IMR-90 (cell line): ENCODE data around the gene HNF1B. TPM values are rescaled to one million over a fixed set of nuclear protein-coding genes. Genes with fewer than 3 reads are reported as not detected.

ENCODE experiments used
- ATAC-seq: fragments of 200-7000 bp; cut with Tn5 transposase; 2 replicates; pipeline ENCODE4 v1.9.1; 2020; ENCODE audit warnings: low read depth, mild to moderate bottlenecking, moderate library complexity
- BruUV-seq: library from RNA; stranded (reverse); fragments of 400-500 nt; replicated peaks from 2 replicates; lab custom pipeline; 2021; lab: Mats Ljungman, UMichigan
- CTCF ChIA-PET: fragments of 300-600 bp; formaldehyde crosslinking; extraction: SDS; loops from one replicate; lab custom pipeline; 2021; ENCODE audit warnings: antibody characterized with exemption; lab: Yijun Ruan, JAX
- POLR2A ChIA-PET: fragments of 300-600 bp; sonication (Branson Sonifier 250); formaldehyde crosslinking; loops from one replicate; lab custom pipeline; 2022; ENCODE audit warnings: antibody characterized with exemption; ENCODE audit not compliant: unreplicated experiment; lab: Charles Lee
- DNase-seq: peaks from one replicate; pipeline ENCODE4 v3.0.0; 2013
- H2AFZ ChIP-seq: replicated peaks from 2 replicates; pipeline ENCODE3; 2013; ENCODE audit warnings: low read length, mild to moderate bottlenecking; ENCODE audit not compliant: poor library complexity
- H2AK5ac ChIP-seq: 2 replicates; pipeline ENCODE4 v1.6.1; 2013; ENCODE audit warnings: low read depth, low read length, inconsistent platforms
- H2AK9ac ChIP-seq: replicated peaks from 2 replicates; pipeline ENCODE3; 2013; ENCODE audit warnings: mild to moderate bottlenecking, low read depth, low read length, moderate library complexity; ENCODE audit not compliant: poor library complexity
- H2BK120ac ChIP-seq: 2 replicates; pipeline ENCODE4 v1.6.1; 2013; ENCODE audit warnings: low read depth, low read length, inconsistent platforms
- H2BK15ac ChIP-seq: 3 replicates; pipeline ENCODE4 v1.6.1; 2013; ENCODE audit warnings: low read depth, low read length, inconsistent platforms
- H2BK20ac ChIP-seq: 2 replicates; pipeline ENCODE4 v1.6.1; 2013; ENCODE audit warnings: low read depth, mild to moderate bottlenecking, inconsistent platforms, low read length, moderate library complexity
- H2BK5ac ChIP-seq: 2 replicates; pipeline ENCODE4 v1.6.1; 2013; ENCODE audit warnings: mild to moderate bottlenecking, low read depth, low read length, inconsistent platforms; ENCODE audit not compliant: poor library complexity, severe bottlenecking
- H3K14ac ChIP-seq: replicated peaks from 2 replicates; pipeline ENCODE4 v1.6.1; 2013; ENCODE audit warnings: low read depth, low read length, inconsistent platforms
- H3K18ac ChIP-seq: 2 replicates; pipeline ENCODE4 v1.6.1; 2013; ENCODE audit warnings: low read depth, low read length, control low read depth
- H3K23ac ChIP-seq: 2 replicates; pipeline ENCODE4 v1.6.1; 2013; ENCODE audit warnings: low read depth, low read length, inconsistent platforms
- H3K27ac ChIP-seq: 2 replicates; pipeline ENCODE4 v1.5.1; 2013; ENCODE audit warnings: mild to moderate bottlenecking, control low read depth, low read length; ENCODE audit not compliant: insufficient read depth
- H3K27me3 ChIP-seq: 2 replicates; pipeline ENCODE4 v1.6.1; 2013; ENCODE audit warnings: low read length; ENCODE audit not compliant: control insufficient read depth, insufficient read depth
- H3K36me3 ChIP-seq: 2 replicates; pipeline ENCODE4 v1.6.1; 2013; ENCODE audit warnings: low read length, mixed read lengths; ENCODE audit not compliant: control insufficient read depth, insufficient read depth
- H3K4ac ChIP-seq: 2 replicates; pipeline ENCODE4 v1.6.1; 2013; ENCODE audit warnings: low read depth, low read length, inconsistent platforms
- H3K4me1 ChIP-seq: 2 replicates; pipeline ENCODE4 v1.6.1; 2013; ENCODE audit warnings: low read length, mixed read lengths; ENCODE audit not compliant: control insufficient read depth, insufficient read depth
- H3K4me2 ChIP-seq: 2 replicates; pipeline ENCODE4 v1.6.1; 2013; ENCODE audit warnings: low read depth, mild to moderate bottlenecking, control low read depth, low read length, moderate library complexity
- H3K4me3 ChIP-seq: 2 replicates; pipeline ENCODE4 v1.5.1; 2013; ENCODE audit warnings: low read depth, mild to moderate bottlenecking, control low read depth, low read length, moderate library complexity; ENCODE audit not compliant: insufficient read depth
- H3K56ac ChIP-seq: 2 replicates; pipeline ENCODE4 v1.6.1; 2013; ENCODE audit warnings: low read length, inconsistent platforms; ENCODE audit not compliant: insufficient read depth; ENCODE audit errors: extremely low read depth
- H3K79me1 ChIP-seq, 2 experiments: 2 replicates each; pipeline ENCODE4 v1.6.1; 2013; ENCODE audit warnings: low read length in 2 of 2, inconsistent platforms in 1 of 2, low read depth in 1 of 2
- H3K9ac ChIP-seq: 2 replicates; pipeline ENCODE4 v1.6.1; 2013; ENCODE audit warnings: low read depth, low read length, control low read depth
- H3K9me1 ChIP-seq: 2 replicates; pipeline ENCODE4 v1.6.1; 2013; ENCODE audit warnings: low read length, inconsistent platforms; ENCODE audit not compliant: insufficient read depth
- H3K9me3 ChIP-seq: 2 replicates; pipeline ENCODE4 v1.6.1; 2013; ENCODE audit warnings: low read length; ENCODE audit not compliant: control insufficient read depth, insufficient read depth
- H4K20me1 ChIP-seq: 2 replicates; pipeline ENCODE4 v1.6.1; 2013; ENCODE audit warnings: low read length, inconsistent platforms; ENCODE audit not compliant: insufficient read depth
- H4K5ac ChIP-seq: 2 replicates; pipeline ENCODE4 v1.6.1; 2013; ENCODE audit warnings: mild to moderate bottlenecking, low read depth, low read length, control low read depth
- H4K8ac ChIP-seq, 2 experiments: 2 replicates each; pipeline ENCODE4 v1.6.1; 2013; ENCODE audit warnings: low read depth in 2 of 2, low read length in 2 of 2, control low read depth in 1 of 2, inconsistent platforms in 1 of 2
- H4K91ac ChIP-seq: 2 replicates; pipeline ENCODE4 v1.6.1; 2013; ENCODE audit warnings: low read depth, low read length, inconsistent platforms; ENCODE audit not compliant: insufficient read depth
- BHLHE40 ChIP-seq: fragments of 150-350 bp; IDR thresholded peaks from 2 replicates; pipeline ENCODE4 v1.6.1; 2016; ENCODE audit warnings: mild to moderate bottlenecking, low read depth, low read length
- CEBPB ChIP-seq: IDR thresholded peaks from 2 replicates; pipeline ENCODE4 v1.6.1; 2012; ENCODE audit warnings: low read depth, low read length, improper control_type of control experiment
- CHD1 ChIP-seq: IDR thresholded peaks from 2 replicates; pipeline ENCODE4 v1.6.1; 2012; ENCODE audit warnings: low read depth, low read length, improper control_type of control experiment
- FOS ChIP-seq: fragments of 150-350 bp; IDR thresholded peaks from 2 replicates; pipeline ENCODE4 v1.6.1; 2016; ENCODE audit warnings: low read depth, low read length
- MAFK ChIP-seq: IDR thresholded peaks from 2 replicates; pipeline ENCODE4 v1.6.1; 2012; ENCODE audit warnings: low read depth, low read length, improper control_type of control experiment
- MAZ ChIP-seq: IDR thresholded peaks from 2 replicates; pipeline ENCODE4 v1.6.1; 2012; ENCODE audit warnings: low read depth, mild to moderate bottlenecking, low read length, improper control_type of control experiment, moderate library complexity, borderline replicate concordance
- MXI1 ChIP-seq: IDR thresholded peaks from 2 replicates; pipeline ENCODE4 v1.6.1; 2012; ENCODE audit warnings: low read depth, mild to moderate bottlenecking, low read length, moderate library complexity, borderline replicate concordance
- NFE2L2 ChIP-seq: fragments of 150-350 bp; IDR thresholded peaks from 2 replicates; pipeline ENCODE4 v1.6.1; 2016; ENCODE audit warnings: low read depth, mild to moderate bottlenecking, low read length
- POLR2A ChIP-seq: IDR thresholded peaks from 2 replicates; pipeline ENCODE4 v1.6.1; 2012; ENCODE audit warnings: mild to moderate bottlenecking, low read depth, low read length
- RAD21 ChIP-seq: IDR thresholded peaks from 2 replicates; pipeline ENCODE4 v1.6.1; 2012; ENCODE audit warnings: low read length, improper control_type of control experiment
- RFX5 ChIP-seq: IDR thresholded peaks from 2 replicates; pipeline ENCODE4 v1.8.0; 2012; ENCODE audit warnings: low read depth, mild to moderate bottlenecking, low read length, moderate library complexity
- SMC3 ChIP-seq: fragments of 150-350 bp; IDR thresholded peaks from 2 replicates; pipeline ENCODE4 v1.6.1; 2016; ENCODE audit warnings: low read depth, mild to moderate bottlenecking, antibody characterized with exemption, low read length, moderate library complexity
- USF2 ChIP-seq: fragments of 150-350 bp; IDR thresholded peaks from 2 replicates; pipeline ENCODE4 v1.6.1; 2017; ENCODE audit warnings: mild to moderate bottlenecking, antibody characterized with exemption, low read length, low read depth
- WGBS, 2 experiments: methylation state at CpG; one replicate each; pipeline versions ENCODE4 v1.1.5 to v1.1.7; 2013; ENCODE audit warnings: missing lambda C conversion rate in 2 of 2; ENCODE audit not compliant: insufficient read length in 1 of 2; ENCODE audit errors: extremely low coverage in 2 of 2; 5-methylcytosine and 5-hydroxymethylcytosine counted together
- dilution Hi-C: fragments of 300-500 bp; cut with HindIII; formaldehyde crosslinking; loops from one replicate; pipeline ENCODE4 v1.14.3; 2018; ENCODE audit warnings: low sequenced_read_pairs; ENCODE audit not compliant: unreplicated experiment
- in situ Hi-C: fragments of 300-500 bp; cut with MboI; formaldehyde crosslinking; loops from 3 replicates; pipeline ENCODE4 v1.14.3; 2019; ENCODE audit warnings: low sequenced_read_pairs, inconsistent platforms, mixed read lengths
- intact Hi-C: fragments of 100-400 bp; cut with micrococcal nuclease; formaldehyde crosslinking; loops from 2 replicates; pipeline ENCODE4 v1.10.0; 2022
- polyA plus RNA-seq, 3 experiments: library from polyadenylated mRNA; depleted of rRNA; stranded (reverse); fragments of >200 nt; gene quantifications; 2 replicates each; pipeline ENCODE4 v1.2.3, GENCODE V29; 2012; ENCODE audit warnings: low replicate concordance in 1 of 3
- total RNA-seq: library from RNA; depleted of rRNA; stranded (reverse); fragments of >200 nt; gene quantifications from 2 replicates; pipeline ENCODE4 v1.2.3, GENCODE V29; 2012
- TF ChIP-seq, protein P1 (sequence below): fragments of 150-350 bp; IDR thresholded peaks from 2 replicates; pipeline ENCODE4 v1.6.1; 2016; ENCODE audit warnings: low read depth, mild to moderate bottlenecking, low read length, moderate library complexity, borderline replicate concordance
- TF ChIP-seq, protein P2 (sequence below): conservative IDR thresholded peaks from 2 replicates; pipeline ENCODE4 v1.5.1; 2012; ENCODE audit warnings: mild to moderate bottlenecking, low read depth, low read length, improper control_type of control experiment

Gene HNF1B
- total and polyA plus RNA-seq, 2 of the 4 experiments (the other 2 are of a cell fraction), result not detected

DNA sequence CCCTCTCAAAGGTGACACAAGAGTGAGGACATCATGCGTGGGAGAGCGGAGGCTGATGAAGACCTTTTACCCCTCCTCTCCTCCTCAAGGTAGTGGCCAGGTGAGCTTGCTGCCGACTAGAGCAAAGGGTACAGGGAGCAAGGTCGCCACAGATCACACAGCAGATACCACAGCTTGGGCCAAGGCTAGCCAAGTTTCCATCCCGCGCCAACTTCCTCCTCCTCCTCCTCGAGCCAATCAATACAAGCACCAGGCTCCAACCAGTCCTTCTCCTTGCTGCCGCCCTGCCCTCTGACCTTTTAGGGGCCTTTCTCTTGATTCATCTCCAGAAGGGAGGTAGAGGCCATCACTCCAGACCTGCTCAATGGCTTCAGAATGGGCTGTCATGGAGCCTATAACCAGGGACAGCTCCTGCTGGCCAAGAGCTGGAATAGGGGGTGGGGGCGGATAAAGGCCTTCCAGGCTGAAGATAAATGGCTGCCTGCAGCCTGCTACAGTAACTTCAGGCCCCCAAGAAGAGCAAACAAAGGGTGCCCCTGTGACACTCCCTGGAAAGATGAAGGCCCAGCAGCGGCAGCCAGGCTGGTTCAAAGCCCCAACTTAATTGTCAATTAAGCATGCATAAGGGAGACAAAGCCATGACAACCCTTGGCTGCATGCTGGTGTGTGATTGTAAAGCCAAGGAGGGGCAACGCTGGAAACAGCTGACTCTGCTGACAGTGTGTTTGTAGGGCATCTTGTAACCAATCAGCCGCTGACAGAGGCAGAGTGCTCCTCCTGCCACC lies 17.8 kb downstream of the HNF1B start:
- H2AK9ac ChIP-seq, result no peak overlapping the region
- no peak for ATAC-seq
- no peak overlapping the region for H2BK20ac ChIP-seq
- no peak overlapping the region for H2BK15ac ChIP-seq
- no peak overlapping the region for H3K27ac ChIP-seq
- H3K9me1 ChIP-seq, result no peaks in the 10 kb centered on the region
- no peaks in the 10 kb centered on the region for H3K9me3 ChIP-seq
- H3K4me1 ChIP-seq, result no peaks in the 10 kb centered on the region; the same call in 1 of the 2 replicates
- in situ Hi-C loops (no loop called here), dilution Hi-C loops (no loop called here), intact Hi-C loops (no loop called here)
- no peak overlapping the region for H3K4ac ChIP-seq
- H4K8ac ChIP-seq, result no peak overlapping the region
- no peak overlapping the region for H2AK5ac ChIP-seq
- no peak overlapping the region for H2AFZ ChIP-seq
- H3K4me2 ChIP-seq, result no peak overlapping the region
- DNase-seq, result no peak
- POLR2A ChIA-PET, result no interaction called here
- H3K79me1 ChIP-seq, result no peaks in the 10 kb centered on the region
- no peak overlapping the region for H4K91ac ChIP-seq
- H3K14ac ChIP-seq, result no peak overlapping the region
- H3K56ac ChIP-seq, result no peak overlapping the region
- no peak overlapping the region for H3K9ac ChIP-seq
- no peak overlapping the region for H2BK5ac ChIP-seq
- BruUV-seq, result no TSS peak
- H3K27me3 ChIP-seq, result peaks cover 18% of the 10 kb centered on the region
- 93% methylated on average over 3 of the region's 12 CpGs; no CpG with 5 or more reads in 1 of the 2 experiments for WGBS, 2 experiments
- no peaks in the 10 kb centered on the region for H4K20me1 ChIP-seq
- H2BK120ac ChIP-seq, result no peak overlapping the region; the same call in 1 of the 2 replicates
- H3K4me3 ChIP-seq, result no peak overlapping the region
- H3K23ac ChIP-seq, result no peak overlapping the region
- CTCF ChIA-PET, result no interaction called here
- no peak overlapping the region for H4K5ac ChIP-seq
- no peak overlapping the region for H3K18ac ChIP-seq
- H3K36me3 ChIP-seq, result no peaks in the 10 kb centered on the region
- TF ChIP-seq CHD1, result no peak
- TF ChIP-seq CEBPB, result no peak
- TF ChIP-seq FOS, result no peak
- no peak for TF ChIP-seq MAZ
- TF ChIP-seq, protein P1, sequence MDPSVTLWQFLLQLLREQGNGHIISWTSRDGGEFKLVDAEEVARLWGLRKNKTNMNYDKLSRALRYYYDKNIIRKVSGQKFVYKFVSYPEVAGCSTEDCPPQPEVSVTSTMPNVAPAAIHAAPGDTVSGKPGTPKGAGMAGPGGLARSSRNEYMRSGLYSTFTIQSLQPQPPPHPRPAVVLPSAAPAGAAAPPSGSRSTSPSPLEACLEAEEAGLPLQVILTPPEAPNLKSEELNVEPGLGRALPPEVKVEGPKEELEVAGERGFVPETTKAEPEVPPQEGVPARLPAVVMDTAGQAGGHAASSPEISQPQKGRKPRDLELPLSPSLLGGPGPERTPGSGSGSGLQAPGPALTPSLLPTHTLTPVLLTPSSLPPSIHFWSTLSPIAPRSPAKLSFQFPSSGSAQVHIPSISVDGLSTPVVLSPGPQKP, result no peak
- TF ChIP-seq RAD21, result no peak
- TF ChIP-seq RFX5, result no peak
- no peak for TF ChIP-seq USF2
- TF ChIP-seq, protein P2, sequence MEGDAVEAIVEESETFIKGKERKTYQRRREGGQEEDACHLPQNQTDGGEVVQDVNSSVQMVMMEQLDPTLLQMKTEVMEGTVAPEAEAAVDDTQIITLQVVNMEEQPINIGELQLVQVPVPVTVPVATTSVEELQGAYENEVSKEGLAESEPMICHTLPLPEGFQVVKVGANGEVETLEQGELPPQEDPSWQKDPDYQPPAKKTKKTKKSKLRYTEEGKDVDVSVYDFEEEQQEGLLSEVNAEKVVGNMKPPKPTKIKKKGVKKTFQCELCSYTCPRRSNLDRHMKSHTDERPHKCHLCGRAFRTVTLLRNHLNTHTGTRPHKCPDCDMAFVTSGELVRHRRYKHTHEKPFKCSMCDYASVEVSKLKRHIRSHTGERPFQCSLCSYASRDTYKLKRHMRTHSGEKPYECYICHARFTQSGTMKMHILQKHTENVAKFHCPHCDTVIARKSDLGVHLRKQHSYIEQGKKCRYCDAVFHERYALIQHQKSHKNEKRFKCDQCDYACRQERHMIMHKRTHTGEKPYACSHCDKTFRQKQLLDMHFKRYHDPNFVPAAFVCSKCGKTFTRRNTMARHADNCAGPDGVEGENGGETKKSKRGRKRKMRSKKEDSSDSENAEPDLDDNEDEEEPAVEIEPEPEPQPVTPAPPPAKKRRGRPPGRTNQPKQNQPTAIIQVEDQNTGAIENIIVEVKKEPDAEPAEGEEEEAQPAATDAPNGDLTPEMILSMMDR, result no peak
- TF ChIP-seq MXI1, result no peak
- TF ChIP-seq POLR2A, result no peak
- no peak for TF ChIP-seq BHLHE40
- TF ChIP-seq NFE2L2, result no peak
- TF ChIP-seq MAFK, result no peak
- no peak for TF ChIP-seq SMC3
